ENCODE measurements around the gene CCL22.
A peak's percentile ranks its signal among the peaks of the same experiment; 100 is the strongest.
"Not testable (repeated sequence)": the region's sequence is repeated elsewhere in the genome, so short reads cannot be mapped to it uniquely, and the experiment has no call there.

The CCL22 gene

DNA sequence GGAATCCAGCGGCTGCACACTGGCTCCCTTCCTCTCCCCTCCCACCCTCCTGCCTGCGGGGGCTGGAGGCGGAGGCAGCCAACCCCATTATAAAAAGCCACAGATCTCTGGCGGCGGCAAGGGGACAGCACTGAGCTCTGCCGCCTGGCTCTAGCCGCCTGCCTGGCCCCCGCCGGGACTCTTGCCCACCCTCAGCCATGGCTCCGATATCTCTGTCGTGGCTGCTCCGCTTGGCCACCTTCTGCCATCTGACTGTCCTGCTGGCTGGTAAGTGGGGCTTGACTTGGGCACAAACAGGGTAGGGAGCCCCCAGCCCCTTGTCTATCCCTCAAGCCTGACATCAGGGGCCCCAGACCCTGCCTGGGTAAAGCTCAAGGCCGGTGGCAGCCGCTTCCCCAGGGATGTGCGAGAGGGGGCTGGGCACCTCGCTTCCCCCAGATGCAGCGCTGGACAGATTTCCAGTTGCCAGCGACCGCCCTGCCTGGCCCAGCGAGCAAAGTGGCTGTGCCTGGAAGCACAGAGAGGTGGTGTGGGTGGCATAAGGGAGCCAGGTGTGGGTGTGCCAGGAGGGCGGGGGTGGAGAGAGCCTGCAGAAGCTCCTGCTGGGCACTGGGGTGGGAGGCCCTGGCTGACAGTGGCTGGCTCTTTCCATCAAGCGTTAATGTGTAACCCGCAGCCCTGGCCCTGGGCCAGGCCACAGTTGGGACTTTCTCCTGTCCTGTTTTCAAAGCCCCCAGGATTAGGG is 14.0 kb downstream of the CCL22 start, which contains the start of gene CX3CL1:
CX3CL1 (plus strand) TSS at position 119 of the 745 bp plus-strand sequence; CDS start at position 198, 79 bp downstream.
- peak; percentile 78 for DNase-seq
- in situ Hi-C loops (cut with HindIII; ENCODE audit: low pct_ligation_motif_present, low pct_unique_long_range_greater_than_20kb, low sequenced_read_pairs) = no loop called here

- peak; percentile 66 for DNase-seq
- in situ Hi-C loops (cut with HindIII; ENCODE audit: low pct_ligation_motif_present, low pct_unique_long_range_greater_than_20kb, low sequenced_read_pairs) = no loop called here
Observed at GRCh38 chr16:57373117-57373947, 14.7 kb downstream of the CCL22 start.

DNA sequence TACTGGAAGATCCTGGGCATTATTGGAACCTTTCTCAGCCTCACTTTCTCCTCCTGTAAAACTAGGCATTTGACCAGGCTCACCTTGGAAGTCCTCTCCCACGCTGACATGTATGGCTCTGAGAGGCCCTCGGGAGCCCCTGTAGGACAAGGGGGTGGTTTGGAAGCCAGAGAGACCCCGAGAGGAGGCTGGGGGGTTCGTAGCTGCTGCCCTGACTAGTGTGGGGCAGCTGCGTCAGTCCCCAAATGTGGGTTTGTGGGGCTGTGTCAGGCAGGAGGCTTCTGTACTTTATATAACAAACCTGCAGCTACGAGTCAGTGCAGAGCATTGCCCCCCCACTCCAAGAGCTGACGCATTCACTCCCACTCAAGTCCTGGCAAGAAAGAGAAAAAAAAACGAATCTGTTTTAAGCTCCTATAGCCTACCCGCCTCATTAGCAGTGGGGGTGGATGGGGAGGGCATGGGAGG is 15.5 kb downstream of the CCL22 start:
- in situ Hi-C loops (cut with HindIII; ENCODE audit: low pct_ligation_motif_present, low pct_unique_long_range_greater_than_20kb, low sequenced_read_pairs) = no loop called here
- DNase-seq = no peak

GRCh38 chr16:57374925-57375465 is 16.4 kb downstream of the CCL22 start:
- in situ Hi-C loops (cut with HindIII; ENCODE audit: low pct_ligation_motif_present, low pct_unique_long_range_greater_than_20kb, low sequenced_read_pairs); DNase-seq: not testable (repeated sequence)

DNA sequence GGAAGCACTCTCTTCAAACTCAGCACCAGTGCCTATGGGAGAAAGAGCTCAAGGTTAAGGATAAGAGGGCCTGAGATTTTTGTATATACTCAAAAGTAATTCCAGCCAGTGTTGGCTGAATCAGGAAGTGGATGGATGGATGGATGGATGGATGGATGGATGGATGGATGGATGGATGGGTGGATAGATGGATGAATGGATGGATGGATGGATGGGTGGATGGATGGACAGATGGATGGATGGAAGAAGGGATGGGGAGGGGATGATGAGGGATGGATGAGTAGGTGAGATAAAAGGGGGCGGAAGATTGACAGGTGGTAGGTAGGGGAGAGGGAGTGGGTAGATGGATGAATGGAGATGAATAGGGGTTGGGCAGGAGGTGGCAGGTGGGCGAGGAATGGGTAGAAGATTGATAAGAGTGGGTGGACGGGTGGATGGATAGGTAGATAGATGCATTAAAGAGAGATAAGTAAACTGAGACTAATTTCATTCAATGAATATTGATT is 17.8 kb downstream of the CCL22 start:
- in situ Hi-C loops (cut with HindIII; ENCODE audit: low pct_ligation_motif_present, low pct_unique_long_range_greater_than_20kb, low sequenced_read_pairs) = no loop called here
- no peak for DNase-seq

- no peak for DNase-seq
- in situ Hi-C loops (cut with HindIII; ENCODE audit: low pct_ligation_motif_present, low pct_unique_long_range_greater_than_20kb, low sequenced_read_pairs) = no loop called here
Observed at GRCh38 chr16:57377080-57377841, 18.7 kb downstream of the CCL22 start.

- in situ Hi-C loops (cut with HindIII; ENCODE audit: low pct_ligation_motif_present, low pct_unique_long_range_greater_than_20kb, low sequenced_read_pairs) = no loop called here
Observed at GRCh38 chr16:57379579-57379978, 21.0 kb downstream of the CCL22 start.

DNA sequence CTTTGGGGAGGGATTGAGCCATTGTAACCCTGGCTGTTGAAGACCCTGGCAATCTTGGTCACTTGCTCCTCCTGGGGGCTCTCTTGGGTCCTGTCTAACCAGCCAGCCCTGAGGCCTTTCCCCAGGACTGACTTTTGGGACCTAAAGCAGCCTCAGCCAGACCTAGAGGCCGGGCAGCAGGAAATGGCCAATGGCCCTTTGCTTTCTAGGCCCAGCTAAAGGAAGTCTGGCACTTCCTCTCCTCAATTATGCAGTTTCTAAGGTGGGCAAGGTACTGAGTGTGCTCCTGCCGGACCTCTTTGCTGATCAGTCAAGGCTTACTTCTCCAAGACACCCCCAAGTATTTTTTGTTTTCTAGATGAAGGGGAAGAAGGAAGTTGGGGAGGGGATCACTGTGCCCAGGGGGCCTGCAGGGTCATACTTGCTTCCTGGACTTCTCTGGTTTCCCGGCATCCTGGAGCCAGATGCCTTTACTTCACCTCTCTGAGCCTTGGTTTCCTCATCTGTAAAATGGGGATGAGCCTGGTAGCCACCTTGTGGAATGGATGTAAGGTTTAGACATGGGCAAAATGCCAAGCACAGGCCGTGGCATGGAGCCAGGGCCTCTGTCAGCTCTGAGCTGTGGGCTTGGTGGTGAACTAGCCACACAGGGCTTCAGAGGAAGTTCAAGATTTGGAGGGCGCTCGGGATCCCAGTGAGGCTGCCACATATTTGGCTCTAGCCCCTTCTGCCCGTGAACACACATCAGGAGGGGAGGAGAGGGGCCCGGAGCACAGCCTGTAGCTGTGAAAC is 22.3 kb downstream of the CCL22 start:
- peak; percentile 36 for DNase-seq
- in situ Hi-C loops (cut with HindIII; ENCODE audit: low pct_ligation_motif_present, low pct_unique_long_range_greater_than_20kb, low sequenced_read_pairs) = no loop called here

More at GRCh38 chr16:57379579-57379978, 21.0 kb downstream of the CCL22 start:
- DNase-seq = no peak

- in situ Hi-C loops (cut with HindIII; ENCODE audit: low pct_ligation_motif_present, low pct_unique_long_range_greater_than_20kb, low sequenced_read_pairs) = no loop called here
- DNase-seq = no peak
Observed at GRCh38 chr16:57381791-57382534, 23.4 kb downstream of the CCL22 start.

DNA sequence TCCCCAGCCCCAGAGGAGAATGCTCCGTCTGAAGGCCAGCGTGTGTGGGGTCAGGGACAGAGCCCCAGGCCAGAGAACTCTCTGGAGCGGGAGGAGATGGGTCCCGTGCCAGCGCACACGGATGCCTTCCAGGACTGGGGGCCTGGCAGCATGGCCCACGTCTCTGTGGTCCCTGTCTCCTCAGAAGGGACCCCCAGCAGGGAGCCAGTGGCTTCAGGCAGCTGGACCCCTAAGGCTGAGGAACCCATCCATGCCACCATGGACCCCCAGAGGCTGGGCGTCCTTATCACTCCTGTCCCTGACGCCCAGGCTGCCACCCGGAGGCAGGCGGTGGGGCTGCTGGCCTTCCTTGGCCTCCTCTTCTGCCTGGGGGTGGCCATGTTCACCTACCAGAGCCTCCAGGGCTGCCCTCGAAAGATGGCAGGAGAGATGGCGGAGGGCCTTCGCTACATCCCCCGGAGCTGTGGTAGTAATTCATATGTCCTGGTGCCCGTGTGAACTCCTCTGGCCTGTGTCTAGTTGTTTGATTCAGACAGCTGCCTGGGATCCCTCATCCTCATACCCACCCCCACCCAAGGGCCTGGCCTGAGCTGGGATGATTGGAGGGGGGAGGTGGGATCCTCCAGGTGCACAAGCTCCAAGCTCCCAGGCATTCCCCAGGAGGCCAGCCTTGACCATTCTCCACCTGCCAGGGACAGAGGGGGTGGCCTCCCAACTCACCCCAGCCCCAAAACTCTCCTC is 24.1 kb downstream of the CCL22 start:
- in situ Hi-C loops (cut with HindIII; ENCODE audit: low pct_ligation_motif_present, low pct_unique_long_range_greater_than_20kb, low sequenced_read_pairs) = no loop called here
- DNase-seq = no peak

GRCh38 chr16:57383276-57384247 is 25.0 kb downstream of the CCL22 start:
- peak; percentile 40 for DNase-seq
- in situ Hi-C loops (cut with HindIII; ENCODE audit: low pct_ligation_motif_present, low pct_unique_long_range_greater_than_20kb, low sequenced_read_pairs) = no loop called here

GRCh38 chr16:57384248-57385070 is 25.9 kb downstream of the CCL22 start:
- DNase-seq = no peak
- in situ Hi-C loops (cut with HindIII; ENCODE audit: low pct_ligation_motif_present, low pct_unique_long_range_greater_than_20kb, low sequenced_read_pairs) = no loop called here

- DNase-seq = no peak
- in situ Hi-C loops (cut with HindIII; ENCODE audit: low pct_ligation_motif_present, low pct_unique_long_range_greater_than_20kb, low sequenced_read_pairs) = no loop called here
Observed at GRCh38 chr16:57385083-57385482, 26.5 kb downstream of the CCL22 start.

DNA sequence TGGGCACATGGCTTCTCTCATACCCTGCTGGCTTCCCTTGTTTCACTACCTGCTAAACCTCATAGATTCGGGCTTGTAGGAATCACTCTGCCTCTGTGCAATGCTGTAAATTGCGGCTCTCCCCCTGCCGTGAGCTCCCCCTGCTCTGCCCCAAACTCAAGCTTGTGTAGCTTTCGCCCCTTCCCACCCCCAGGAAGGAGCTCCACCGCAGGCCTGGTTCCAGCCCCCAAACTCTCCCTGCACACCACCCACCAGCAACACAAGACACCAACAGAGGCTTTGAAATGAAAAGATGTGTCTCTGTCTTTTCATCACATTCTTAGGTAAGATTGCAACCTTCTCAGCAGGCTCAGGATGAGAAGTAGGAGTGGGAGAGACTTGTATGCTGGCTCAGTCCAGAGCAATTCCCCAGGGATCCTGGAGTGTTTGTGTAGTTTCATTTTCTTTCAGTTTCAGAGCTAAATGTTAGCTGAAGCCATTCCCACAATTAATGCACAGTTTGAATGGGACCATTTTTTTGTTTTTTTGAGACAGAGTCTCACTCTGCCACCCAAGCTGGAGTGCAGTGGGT is 27.9 kb downstream of the CCL22 start:
- no peak for DNase-seq
- in situ Hi-C loops (cut with HindIII; ENCODE audit: low pct_ligation_motif_present, low pct_unique_long_range_greater_than_20kb, low sequenced_read_pairs) = no loop called here

Data from ACHN (cell line).